ENCODE results near the gene NSD2. TPM values are rescaled to one million over a fixed set of nuclear protein-coding genes. Genes with fewer than 3 reads are reported as not detected.
A peak's percentile ranks its signal among the peaks of the same experiment; 100 is the strongest.

The NSD2 gene
- total RNA-seq, 1 experiment from 2014 or later = 128 TPM

DNA sequence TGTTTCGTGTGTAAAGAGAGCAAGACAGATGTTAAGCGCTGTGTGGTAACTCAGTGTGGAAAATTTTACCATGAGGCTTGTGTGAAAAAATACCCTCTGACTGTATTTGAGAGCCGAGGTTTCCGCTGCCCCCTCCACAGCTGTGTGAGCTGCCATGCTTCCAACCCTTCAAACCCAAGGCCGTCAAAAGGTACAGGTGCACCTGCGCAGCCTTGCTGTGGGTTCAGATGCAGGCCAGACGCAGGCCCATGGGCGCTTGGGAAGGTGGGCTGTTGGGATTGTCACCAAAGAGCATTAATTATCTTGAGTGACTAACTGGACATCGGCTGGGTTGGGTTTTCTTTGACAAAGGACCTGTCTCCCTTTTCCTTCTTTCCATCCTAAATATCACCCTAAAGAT lies 82.1 kb downstream of the NSD2 start:
- Mint-ChIP-seq H3K9me3 (no peaks in the 10 kb centered on the region), H3K36me3 (peaks cover 42% of the 10 kb centered on the region), H3K27ac (no peak overlapping the region), H3K4me1 (no peaks in the 10 kb centered on the region), H3K27me3 (ENCODE audit: low read depth) (no peaks in the 10 kb centered on the region), H3K4me3 (no peak overlapping the region)
- DNase-seq (ENCODE audit: low spot score) (no peak), ATAC-seq (no peak)
- TF ChIP-seq ZNF138 (CRISPR knock-in tag; conservative IDR thresholded peaks at IDR 0.05) (no peak), NFATC4 (CRISPR knock-in tag; IDR thresholded peaks at IDR 0.05) (no peak), TEAD1 (CRISPR knock-in tag; IDR thresholded peaks at IDR 0.05) (no peak), MXD4 (CRISPR knock-in tag; IDR thresholded peaks at IDR 0.05; ENCODE audit: borderline replicate concordance) (no peak), KAT7 (CRISPR knock-in tag; IDR thresholded peaks at IDR 0.05; ENCODE audit: borderline replicate concordance) (no peak), RELA (CRISPR knock-in tag; IDR thresholded peaks at IDR 0.05; ENCODE audit: borderline replicate concordance) (no peak), SOX15 (CRISPR knock-in tag; IDR thresholded peaks at IDR 0.05) (no peak), NR1H2 (CRISPR knock-in tag; IDR thresholded peaks at IDR 0.05) (no peak)
- TF ChIP-seq, protein P1, sequence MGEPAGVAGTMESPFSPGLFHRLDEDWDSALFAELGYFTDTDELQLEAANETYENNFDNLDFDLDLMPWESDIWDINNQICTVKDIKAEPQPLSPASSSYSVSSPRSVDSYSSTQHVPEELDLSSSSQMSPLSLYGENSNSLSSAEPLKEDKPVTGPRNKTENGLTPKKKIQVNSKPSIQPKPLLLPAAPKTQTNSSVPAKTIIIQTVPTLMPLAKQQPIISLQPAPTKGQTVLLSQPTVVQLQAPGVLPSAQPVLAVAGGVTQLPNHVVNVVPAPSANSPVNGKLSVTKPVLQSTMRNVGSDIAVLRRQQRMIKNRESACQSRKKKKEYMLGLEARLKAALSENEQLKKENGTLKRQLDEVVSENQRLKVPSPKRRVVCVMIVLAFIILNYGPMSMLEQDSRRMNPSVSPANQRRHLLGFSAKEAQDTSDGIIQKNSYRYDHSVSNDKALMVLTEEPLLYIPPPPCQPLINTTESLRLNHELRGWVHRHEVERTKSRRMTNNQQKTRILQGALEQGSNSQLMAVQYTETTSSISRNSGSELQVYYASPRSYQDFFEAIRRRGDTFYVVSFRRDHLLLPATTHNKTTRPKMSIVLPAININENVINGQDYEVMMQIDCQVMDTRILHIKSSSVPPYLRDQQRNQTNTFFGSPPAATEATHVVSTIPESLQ (CRISPR knock-in tag; IDR thresholded peaks at IDR 0.05) = no peak
- TF ChIP-seq, protein P2, sequence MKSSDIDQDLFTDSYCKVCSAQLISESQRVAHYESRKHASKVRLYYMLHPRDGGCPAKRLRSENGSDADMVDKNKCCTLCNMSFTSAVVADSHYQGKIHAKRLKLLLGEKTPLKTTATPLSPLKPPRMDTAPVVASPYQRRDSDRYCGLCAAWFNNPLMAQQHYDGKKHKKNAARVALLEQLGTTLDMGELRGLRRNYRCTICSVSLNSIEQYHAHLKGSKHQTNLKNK (CRISPR knock-in tag; IDR thresholded peaks at IDR 0.05) = no peak
- CTCF ChIA-PET = no interaction called here
- POLR2A ChIA-PET = no interaction called here

DNA sequence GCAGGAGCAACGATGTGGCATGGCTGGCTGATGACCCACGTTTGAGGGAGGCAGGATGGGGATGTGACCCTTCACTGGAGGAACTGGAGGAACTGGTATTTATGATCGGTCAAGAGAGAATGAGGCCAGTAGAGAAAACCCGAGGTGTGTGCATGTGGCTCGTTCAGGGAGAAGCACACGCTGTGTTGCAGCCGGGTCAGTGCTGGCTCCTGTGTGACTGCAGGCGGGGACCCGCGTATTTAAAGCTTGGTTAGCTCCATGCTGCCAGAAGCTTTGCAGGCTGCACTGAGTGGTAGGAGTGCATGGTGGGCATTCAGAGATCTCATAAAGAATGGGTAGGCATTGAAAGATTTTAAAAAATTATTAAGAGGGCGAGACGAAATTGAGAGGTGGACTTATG lies 85.4 kb downstream of the NSD2 start:
- DNase-seq (ENCODE audit: low spot score) (no peak), ATAC-seq (no peak)
- no peaks in the 10 kb centered on the region for H3K27me3 Mint-ChIP-seq (ENCODE audit: low read depth)
- peaks cover 63% of the 10 kb centered on the region for H3K36me3 Mint-ChIP-seq
- peak overlapping the region; percentile 68 for H3K27ac Mint-ChIP-seq
- H3K4me3 Mint-ChIP-seq = no peak overlapping the region
- ChIA-PET POLR2A (no interaction called here), CTCF (no interaction called here)
- no peaks in the 10 kb centered on the region for H3K4me1 Mint-ChIP-seq
- TF ChIP-seq NR3C1 (CRISPR knock-in tag; conservative IDR thresholded peaks at IDR 0.05; ENCODE audit: low read depth) (no peak), SOX15 (CRISPR knock-in tag; IDR thresholded peaks at IDR 0.05) (no peak), GRHL2 (CRISPR knock-in tag; IDR thresholded peaks at IDR 0.05; ENCODE audit: insufficient replicate concordance, severe bottlenecking) (no peak)
- TF ChIP-seq, protein P3, sequence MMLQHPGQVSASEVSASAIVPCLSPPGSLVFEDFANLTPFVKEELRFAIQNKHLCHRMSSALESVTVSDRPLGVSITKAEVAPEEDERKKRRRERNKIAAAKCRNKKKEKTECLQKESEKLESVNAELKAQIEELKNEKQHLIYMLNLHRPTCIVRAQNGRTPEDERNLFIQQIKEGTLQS (CRISPR knock-in tag; conservative IDR thresholded peaks at IDR 0.05) = no peak
- TF ChIP-seq, protein P4, sequence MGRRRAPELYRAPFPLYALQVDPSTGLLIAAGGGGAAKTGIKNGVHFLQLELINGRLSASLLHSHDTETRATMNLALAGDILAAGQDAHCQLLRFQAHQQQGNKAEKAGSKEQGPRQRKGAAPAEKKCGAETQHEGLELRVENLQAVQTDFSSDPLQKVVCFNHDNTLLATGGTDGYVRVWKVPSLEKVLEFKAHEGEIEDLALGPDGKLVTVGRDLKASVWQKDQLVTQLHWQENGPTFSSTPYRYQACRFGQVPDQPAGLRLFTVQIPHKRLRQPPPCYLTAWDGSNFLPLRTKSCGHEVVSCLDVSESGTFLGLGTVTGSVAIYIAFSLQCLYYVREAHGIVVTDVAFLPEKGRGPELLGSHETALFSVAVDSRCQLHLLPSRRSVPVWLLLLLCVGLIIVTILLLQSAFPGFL (CRISPR knock-in tag; IDR thresholded peaks at IDR 0.05; ENCODE audit: borderline replicate concordance) = no peak
- no peaks in the 10 kb centered on the region for H3K9me3 Mint-ChIP-seq

DNA sequence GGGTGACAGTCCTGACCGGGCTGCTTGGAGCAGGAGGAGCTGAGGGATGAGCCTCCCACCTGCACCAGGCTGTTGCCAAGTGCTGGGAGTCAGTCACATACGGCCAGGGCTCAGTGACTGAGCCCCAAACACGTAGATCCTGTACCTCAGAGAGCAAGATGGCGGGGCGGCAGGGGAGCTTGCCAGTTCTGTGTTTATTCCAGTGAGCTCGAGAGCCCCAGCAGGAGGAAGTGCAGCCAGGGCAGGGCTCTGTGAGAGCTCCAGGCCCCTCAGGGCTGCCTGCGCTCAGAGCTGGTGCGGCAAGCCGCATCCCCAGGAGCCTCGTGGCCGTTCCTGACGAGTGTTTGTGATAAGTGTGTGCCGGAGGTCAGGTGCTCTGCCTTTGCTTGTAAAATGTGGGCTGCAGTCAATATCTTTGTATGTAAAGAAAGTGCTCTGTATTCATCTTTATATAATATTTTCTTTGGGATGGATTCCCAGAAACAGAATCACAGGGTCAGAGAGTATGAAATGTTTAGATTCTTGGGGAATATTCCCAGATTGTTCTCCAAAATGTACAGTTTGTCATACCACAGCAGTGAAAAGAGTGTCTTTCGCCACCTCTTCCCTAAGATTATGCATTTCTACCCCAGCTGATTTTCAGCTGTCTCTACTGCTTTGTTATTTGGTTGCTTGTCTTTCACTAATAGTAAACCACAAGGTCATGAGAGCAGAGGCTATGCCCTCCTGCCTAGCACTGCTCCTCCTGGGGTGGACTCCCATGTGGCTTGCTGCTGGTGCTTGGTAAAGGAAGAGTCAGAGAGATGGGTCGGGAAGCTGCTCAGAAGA lies 87.3 kb downstream of the NSD2 start:
- ChIA-PET POLR2A (interaction anchor here (0.7 kb wide), 1 partner anchor 359 kb away, joined by 3 read pairs; no protein-coding TSS in a partner anchor), CTCF (interaction anchor here (0.8 to 1.1 kb wide), 2 partner anchors 48 to 190 kb away, joined by 3 to 6 read pairs; no protein-coding TSS in a partner anchor)
- Mint-ChIP-seq H3K4me3 (no peak overlapping the region), H3K36me3 (peaks cover 68% of the 10 kb centered on the region), H3K9me3 (no peaks in the 10 kb centered on the region), H3K27ac (no peak overlapping the region), H3K4me1 (no peaks in the 10 kb centered on the region), H3K27me3 (ENCODE audit: low read depth) (no peaks in the 10 kb centered on the region)
- DNase-seq (ENCODE audit: low spot score) = no peak
- ATAC-seq = no peak
- no peak for TF ChIP-seq FOXK1 (CRISPR knock-in tag; IDR thresholded peaks at IDR 0.05)
- TF ChIP-seq, protein P5, sequence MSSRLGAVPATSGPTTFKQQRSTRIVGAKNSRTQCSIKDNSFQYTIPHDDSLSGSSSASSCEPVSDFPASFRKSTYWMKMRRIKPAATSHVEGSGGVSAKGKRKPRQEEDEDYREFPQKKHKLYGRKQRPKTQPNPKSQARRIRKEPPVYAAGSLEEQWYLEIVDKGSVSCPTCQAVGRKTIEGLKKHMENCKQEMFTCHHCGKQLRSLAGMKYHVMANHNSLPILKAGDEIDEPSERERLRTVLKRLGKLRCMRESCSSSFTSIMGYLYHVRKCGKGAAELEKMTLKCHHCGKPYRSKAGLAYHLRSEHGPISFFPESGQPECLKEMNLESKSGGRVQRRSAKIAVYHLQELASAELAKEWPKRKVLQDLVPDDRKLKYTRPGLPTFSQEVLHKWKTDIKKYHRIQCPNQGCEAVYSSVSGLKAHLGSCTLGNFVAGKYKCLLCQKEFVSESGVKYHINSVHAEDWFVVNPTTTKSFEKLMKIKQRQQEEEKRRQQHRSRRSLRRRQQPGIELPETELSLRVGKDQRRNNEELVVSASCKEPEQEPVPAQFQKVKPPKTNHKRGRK (CRISPR knock-in tag; IDR thresholded peaks at IDR 0.05; ENCODE audit: borderline replicate concordance) = no peak
- TF ChIP-seq, protein P6, sequence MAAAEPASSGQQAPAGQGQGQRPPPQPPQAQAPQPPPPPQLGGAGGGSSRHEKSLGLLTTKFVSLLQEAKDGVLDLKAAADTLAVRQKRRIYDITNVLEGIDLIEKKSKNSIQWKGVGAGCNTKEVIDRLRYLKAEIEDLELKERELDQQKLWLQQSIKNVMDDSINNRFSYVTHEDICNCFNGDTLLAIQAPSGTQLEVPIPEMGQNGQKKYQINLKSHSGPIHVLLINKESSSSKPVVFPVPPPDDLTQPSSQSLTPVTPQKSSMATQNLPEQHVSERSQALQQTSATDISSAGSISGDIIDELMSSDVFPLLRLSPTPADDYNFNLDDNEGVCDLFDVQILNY (CRISPR knock-in tag; IDR thresholded peaks at IDR 0.05) = no peak
- TF ChIP-seq ZNF416 (CRISPR knock-in tag; IDR thresholded peaks at IDR 0.05) = no peak
- TF ChIP-seq NR2C2 (CRISPR knock-in tag; IDR thresholded peaks at IDR 0.05) = no peak
- TF ChIP-seq, protein P7, sequence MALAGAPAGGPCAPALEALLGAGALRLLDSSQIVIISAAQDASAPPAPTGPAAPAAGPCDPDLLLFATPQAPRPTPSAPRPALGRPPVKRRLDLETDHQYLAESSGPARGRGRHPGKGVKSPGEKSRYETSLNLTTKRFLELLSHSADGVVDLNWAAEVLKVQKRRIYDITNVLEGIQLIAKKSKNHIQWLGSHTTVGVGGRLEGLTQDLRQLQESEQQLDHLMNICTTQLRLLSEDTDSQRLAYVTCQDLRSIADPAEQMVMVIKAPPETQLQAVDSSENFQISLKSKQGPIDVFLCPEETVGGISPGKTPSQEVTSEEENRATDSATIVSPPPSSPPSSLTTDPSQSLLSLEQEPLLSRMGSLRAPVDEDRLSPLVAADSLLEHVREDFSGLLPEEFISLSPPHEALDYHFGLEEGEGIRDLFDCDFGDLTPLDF (CRISPR knock-in tag; IDR thresholded peaks at IDR 0.05) = no peak
- no peak for TF ChIP-seq NFE2L1 (CRISPR knock-in tag; IDR thresholded peaks at IDR 0.05)
- TF ChIP-seq ZNF317 (CRISPR knock-in tag; IDR thresholded peaks at IDR 0.05; ENCODE audit: borderline replicate concordance, low read depth) = no peak

All from WTC11 (cell line).